H1 (cell line): ENCODE data around the gene FHDC1.

Source experiments
- CTCF ChIP-seq, 3 experiments: IDR thresholded peaks; 1 replicate in 2 of 3; 2 replicates in 1 of 3; pipeline versions ENCODE4 v1.5.1 to v1.6.1; 2011; ENCODE audit warnings: low read length in 3 of 3, mild to moderate bottlenecking in 3 of 3, inconsistent platforms in 2 of 3, low read depth in 1 of 3, moderate library complexity in 1 of 3; ENCODE audit not compliant: insufficient read depth in 1 of 3; ENCODE audit errors: control extremely low read depth in 1 of 3
- EP300 ChIP-seq, 2 experiments: IDR thresholded peaks; 1 replicate in 1 of 2; 2 replicates in 1 of 2; pipeline ENCODE4 v1.6.1; 2011 to 2012; ENCODE audit warnings: low read depth in 2 of 2, low read length in 2 of 2, mild to moderate bottlenecking in 2 of 2, borderline replicate concordance in 1 of 2, inconsistent platforms in 1 of 2, moderate library complexity in 1 of 2
- EZH2 ChIP-seq: fragments of 200-600 bp; sonication (generic); IDR thresholded peaks from 2 replicates; pipeline ENCODE4 v1.7.1; 2012; ENCODE audit warnings: low read depth, mild to moderate bottlenecking, moderate library complexity, low read length, inconsistent platforms; ENCODE audit not compliant: severe bottlenecking
- JUND ChIP-seq: IDR thresholded peaks from 2 replicates; pipeline ENCODE4 v1.6.1; 2011; ENCODE audit warnings: mild to moderate bottlenecking, improper control_type of control experiment, low read length
- KDM1A ChIP-seq: fragments of 200-600, 300-600 bp; sonication (generic); IDR thresholded peaks from 2 replicates; pipeline ENCODE4 v1.7.1; 2016; ENCODE audit warnings: mild to moderate bottlenecking, low read length, borderline replicate concordance
- KDM5A ChIP-seq: fragments of 200-600 bp; IDR thresholded peaks from 2 replicates; pipeline ENCODE4 v1.7.1; 2012; ENCODE audit warnings: mild to moderate bottlenecking, low read length, inconsistent platforms, mixed read lengths
- MAX ChIP-seq: IDR thresholded peaks from 2 replicates; pipeline ENCODE4 v1.6.1; 2012; ENCODE audit warnings: inconsistent platforms
- NRF1 ChIP-seq: IDR thresholded peaks from 2 replicates; pipeline ENCODE4 v1.6.1; 2011; ENCODE audit warnings: mild to moderate bottlenecking, low read depth, low read length, improper control_type of control experiment
- POLR2AphosphoS5 ChIP-seq: IDR thresholded peaks from 2 replicates; pipeline ENCODE4 v1.6.1; 2011; ENCODE audit warnings: low read depth, low read length
- RBBP5 ChIP-seq: IDR thresholded peaks from 2 replicates; pipeline ENCODE4 v1.7.1; 2012; ENCODE audit warnings: low read depth, mild to moderate bottlenecking, inconsistent platforms, low read length, moderate library complexity, borderline replicate concordance
- SUZ12 ChIP-seq: fragments of 200-600 bp; sonication (generic); IDR thresholded peaks from 2 replicates; pipeline ENCODE4 v1.6.1; 2012; ENCODE audit warnings: mild to moderate bottlenecking, inconsistent platforms, low read length, moderate library complexity, mixed read lengths

- TF ChIP-seq CTCF (IDR thresholded peaks at IDR 0.05; ENCODE audit: control extremely low read depth in 1 of 3, insufficient read depth in 1 of 3, low read depth in 1 of 3, low read length in 3 of 3), result no peak
- TF ChIP-seq RBBP5, result no peak
- TF ChIP-seq EP300 (IDR thresholded peaks at IDR 0.05; ENCODE audit: borderline replicate concordance in 1 of 2, low read depth in 2 of 2, low read length in 2 of 2), result no peak
- no peak for TF ChIP-seq EZH2
- no peak for TF ChIP-seq MAX
- TF ChIP-seq KDM5A, result no peak
- TF ChIP-seq POLR2AphosphoS5, result no peak
- TF ChIP-seq KDM1A, result no peak
- TF ChIP-seq JUND, result no peak
- no peak for TF ChIP-seq SUZ12
- no peak for TF ChIP-seq NRF1
These were observed 54.5 kb downstream of the FHDC1 start for GRCh38 chr4:152990471-152991131.
